ENCODE results near the gene ST7. TPM values are rescaled to one million over a fixed set of nuclear protein-coding genes. Genes with fewer than 3 reads are reported as not detected.

ST7 gene
- total RNA-seq, 1 experiment from 2014 or later = 19.6 TPM

DNA sequence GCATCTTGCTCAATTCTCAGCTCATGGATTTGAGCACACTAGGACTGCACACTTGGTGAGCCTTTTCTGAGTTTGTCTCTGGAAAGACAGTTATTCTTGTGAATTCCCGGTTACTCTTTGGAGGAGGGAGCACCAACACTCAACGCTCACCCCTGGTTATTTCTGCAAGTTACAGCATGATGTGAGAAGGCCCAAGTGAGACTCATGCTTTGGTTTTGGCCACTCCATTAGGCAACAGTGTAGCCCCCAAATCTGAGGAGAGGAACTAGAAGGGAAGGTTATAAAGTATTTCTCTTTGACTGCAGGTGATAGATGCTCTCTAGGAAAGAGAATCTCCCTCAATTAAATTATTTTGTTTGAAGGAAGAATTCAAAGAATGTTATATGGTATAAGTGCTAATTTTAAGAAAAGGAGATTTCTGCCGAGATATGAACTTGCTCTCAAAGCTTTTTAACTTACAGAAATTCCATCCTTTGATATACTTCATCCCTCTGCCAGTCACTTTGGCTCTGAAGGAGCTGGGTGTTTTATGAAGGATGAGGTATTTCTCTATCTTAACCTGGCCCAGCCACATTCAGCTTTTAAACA is 186.2 kb downstream of the ST7 start:
- intact Hi-C loops (cut with micrococcal nuclease; ENCODE audit: unreplicated experiment) = no loop called here
- Histone ChIP-seq H3K36me3 (ENCODE audit: control insufficient read depth, insufficient read depth, low read length) (no peaks in the 10 kb centered on the region), H3K27ac (ENCODE audit: low read length) (no peak overlapping the region), H3K4me1 (ENCODE audit: control insufficient read depth, insufficient read depth, low read length) (no peaks in the 10 kb centered on the region), H3K4me3 (ENCODE audit: low read depth in 2 of 2, low read length in 2 of 2) (no peak overlapping the region), H3K9me3 (ENCODE audit: control insufficient read depth, insufficient read depth, low read depth, low read length) (no peaks in the 10 kb centered on the region), H3K27me3 (ENCODE audit: control insufficient read depth, insufficient read depth, low read length) (no peaks in the 10 kb centered on the region)
- no TSS peak for BruUV-seq (replicated peaks)
- no peak for DNase-seq (ENCODE audit: low read depth, low spot score)
- CTCF ChIA-PET = no interaction called here
- in situ Hi-C loops (cut with HindIII; ENCODE audit: low pct_unique_long_range_greater_than_20kb, low sequenced_read_pairs) = no loop called here
- TF ChIP-seq, protein P1, sequence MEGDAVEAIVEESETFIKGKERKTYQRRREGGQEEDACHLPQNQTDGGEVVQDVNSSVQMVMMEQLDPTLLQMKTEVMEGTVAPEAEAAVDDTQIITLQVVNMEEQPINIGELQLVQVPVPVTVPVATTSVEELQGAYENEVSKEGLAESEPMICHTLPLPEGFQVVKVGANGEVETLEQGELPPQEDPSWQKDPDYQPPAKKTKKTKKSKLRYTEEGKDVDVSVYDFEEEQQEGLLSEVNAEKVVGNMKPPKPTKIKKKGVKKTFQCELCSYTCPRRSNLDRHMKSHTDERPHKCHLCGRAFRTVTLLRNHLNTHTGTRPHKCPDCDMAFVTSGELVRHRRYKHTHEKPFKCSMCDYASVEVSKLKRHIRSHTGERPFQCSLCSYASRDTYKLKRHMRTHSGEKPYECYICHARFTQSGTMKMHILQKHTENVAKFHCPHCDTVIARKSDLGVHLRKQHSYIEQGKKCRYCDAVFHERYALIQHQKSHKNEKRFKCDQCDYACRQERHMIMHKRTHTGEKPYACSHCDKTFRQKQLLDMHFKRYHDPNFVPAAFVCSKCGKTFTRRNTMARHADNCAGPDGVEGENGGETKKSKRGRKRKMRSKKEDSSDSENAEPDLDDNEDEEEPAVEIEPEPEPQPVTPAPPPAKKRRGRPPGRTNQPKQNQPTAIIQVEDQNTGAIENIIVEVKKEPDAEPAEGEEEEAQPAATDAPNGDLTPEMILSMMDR (IDR thresholded peaks at IDR 0.05) = no peak
- no peak for TF ChIP-seq SIN3A (IDR thresholded peaks at IDR 0.05; ENCODE audit: borderline replicate concordance, insufficient read depth, low read depth, low read length)
- TF ChIP-seq, protein P2, sequence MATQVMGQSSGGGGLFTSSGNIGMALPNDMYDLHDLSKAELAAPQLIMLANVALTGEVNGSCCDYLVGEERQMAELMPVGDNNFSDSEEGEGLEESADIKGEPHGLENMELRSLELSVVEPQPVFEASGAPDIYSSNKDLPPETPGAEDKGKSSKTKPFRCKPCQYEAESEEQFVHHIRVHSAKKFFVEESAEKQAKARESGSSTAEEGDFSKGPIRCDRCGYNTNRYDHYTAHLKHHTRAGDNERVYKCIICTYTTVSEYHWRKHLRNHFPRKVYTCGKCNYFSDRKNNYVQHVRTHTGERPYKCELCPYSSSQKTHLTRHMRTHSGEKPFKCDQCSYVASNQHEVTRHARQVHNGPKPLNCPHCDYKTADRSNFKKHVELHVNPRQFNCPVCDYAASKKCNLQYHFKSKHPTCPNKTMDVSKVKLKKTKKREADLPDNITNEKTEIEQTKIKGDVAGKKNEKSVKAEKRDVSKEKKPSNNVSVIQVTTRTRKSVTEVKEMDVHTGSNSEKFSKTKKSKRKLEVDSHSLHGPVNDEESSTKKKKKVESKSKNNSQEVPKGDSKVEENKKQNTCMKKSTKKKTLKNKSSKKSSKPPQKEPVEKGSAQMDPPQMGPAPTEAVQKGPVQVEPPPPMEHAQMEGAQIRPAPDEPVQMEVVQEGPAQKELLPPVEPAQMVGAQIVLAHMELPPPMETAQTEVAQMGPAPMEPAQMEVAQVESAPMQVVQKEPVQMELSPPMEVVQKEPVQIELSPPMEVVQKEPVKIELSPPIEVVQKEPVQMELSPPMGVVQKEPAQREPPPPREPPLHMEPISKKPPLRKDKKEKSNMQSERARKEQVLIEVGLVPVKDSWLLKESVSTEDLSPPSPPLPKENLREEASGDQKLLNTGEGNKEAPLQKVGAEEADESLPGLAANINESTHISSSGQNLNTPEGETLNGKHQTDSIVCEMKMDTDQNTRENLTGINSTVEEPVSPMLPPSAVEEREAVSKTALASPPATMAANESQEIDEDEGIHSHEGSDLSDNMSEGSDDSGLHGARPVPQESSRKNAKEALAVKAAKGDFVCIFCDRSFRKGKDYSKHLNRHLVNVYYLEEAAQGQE (IDR thresholded peaks at IDR 0.05; ENCODE audit: insufficient read depth in 1 of 2, low read depth in 2 of 2, low read length in 1 of 2) = no peak
- TF ChIP-seq TCF7L2 (IDR thresholded peaks at IDR 0.05; ENCODE audit: low read depth, low read length) = no peak
- TF ChIP-seq POLR2AphosphoS5 (IDR thresholded peaks at IDR 0.05; ENCODE audit: low read depth, low read length) = no peak
- no peak for ATAC-seq
- POLR2A ChIA-PET = no interaction called here

DNA sequence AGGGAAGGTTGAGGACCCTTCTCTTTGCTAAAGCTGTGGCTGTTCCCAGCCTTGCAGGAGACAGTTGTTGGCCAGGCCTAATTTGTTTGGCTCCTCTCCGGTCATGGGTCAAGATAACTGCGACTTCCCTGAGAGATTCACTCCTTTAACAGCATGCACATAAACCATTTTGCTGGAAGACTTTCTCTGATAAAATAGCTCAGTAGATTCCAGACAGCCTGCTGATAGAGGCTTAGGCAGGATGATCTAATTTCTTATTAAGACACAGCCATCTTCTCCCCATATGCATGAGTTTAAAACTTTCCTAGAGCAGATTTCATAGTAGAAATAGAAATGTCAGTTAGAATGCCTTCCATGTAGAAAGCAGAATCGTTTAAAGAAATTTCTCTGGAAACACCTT is 187.6 kb downstream of the ST7 start:
- H3K36me3 ChIP-seq (ENCODE audit: control insufficient read depth, insufficient read depth, low read length) = no peaks in the 10 kb centered on the region
- H3K4me3 ChIP-seq (ENCODE audit: low read depth in 2 of 2, low read length in 2 of 2) = no peak overlapping the region
- TF ChIP-seq TCF7L2 (IDR thresholded peaks at IDR 0.05; ENCODE audit: low read depth, low read length) = no peak
- TF ChIP-seq, protein P1 (IDR thresholded peaks at IDR 0.05) = no peak
- TF ChIP-seq, protein P2 (IDR thresholded peaks at IDR 0.05; ENCODE audit: insufficient read depth in 1 of 2, low read depth in 2 of 2, low read length in 1 of 2) = no peak
- TF ChIP-seq SIN3A (IDR thresholded peaks at IDR 0.05; ENCODE audit: borderline replicate concordance, insufficient read depth, low read depth, low read length) = no peak
- TF ChIP-seq POLR2AphosphoS5 (IDR thresholded peaks at IDR 0.05; ENCODE audit: low read depth, low read length) = no peak
- intact Hi-C loops (cut with micrococcal nuclease; ENCODE audit: unreplicated experiment) (no loop called here), in situ Hi-C loops (cut with HindIII; ENCODE audit: low pct_unique_long_range_greater_than_20kb, low sequenced_read_pairs) (no loop called here)
- no peak overlapping the region for H3K27ac ChIP-seq (ENCODE audit: low read length)
- BruUV-seq (replicated peaks) = no TSS peak
- DNase-seq (ENCODE audit: low read depth, low spot score) (no peak), ATAC-seq (no peak)
- POLR2A ChIA-PET = no interaction called here
- no peaks in the 10 kb centered on the region for H3K4me1 ChIP-seq (ENCODE audit: control insufficient read depth, insufficient read depth, low read length)
- no peaks in the 10 kb centered on the region for H3K27me3 ChIP-seq (ENCODE audit: control insufficient read depth, insufficient read depth, low read length)
- no peaks in the 10 kb centered on the region for H3K9me3 ChIP-seq (ENCODE audit: control insufficient read depth, insufficient read depth, low read depth, low read length)
- CTCF ChIA-PET = no interaction called here

All from Panc1 (cell line).